K562 (cell line): ENCODE results near the gene LCP2. TPM values are rescaled to one million over a fixed set of nuclear protein-coding genes. Genes with fewer than 3 reads are reported as not detected.

Experiments
- ATAC-seq: fragments of 200-7000 bp; cut with Tn5 transposase; 3 replicates; pipeline ENCODE4 v1.9.1; 2020; ENCODE audit warnings: moderate library complexity
- BruUV-seq: library from RNA; stranded (reverse); fragments of 400-500 nt; replicated peaks from 2 replicates; lab custom pipeline; 2021; lab: Mats Ljungman, UMichigan
- CTCF ChIA-PET: fragments of 300-600 bp; formaldehyde crosslinking; extraction: SDS; loops from one replicate; lab custom pipeline; 2021; ENCODE audit warnings: low intra/inter-chr PET ratio; lab: Yijun Ruan, JAX
- POLR2A ChIA-PET: fragments of 300-600, 350-650 bp; sonication (Branson Sonifier 250); formaldehyde crosslinking; extraction: SDS; loops from one replicate; lab custom pipeline; 2021; ENCODE audit warnings: antibody characterized with exemption, inconsistent platforms; lab: Yijun Ruan, JAX
- DNase-seq, 4 experiments: peaks; one replicate each; pipeline versions ENCODE4 v3.0.0 to v3.0.0-alpha.2; 2011 to 2018; ENCODE audit warnings: low spot score in 3 of 4, mixed read lengths in 3 of 4; ENCODE audit errors: extremely low read depth in 1 of 4
- FAIRE-seq: peaks from 2 replicates; lab custom pipeline; 2011; peaks lifted over from hg19 to GRCh38; lab: Jason Lieb, UNC
- H2AFZ ChIP-seq: 2 replicates; pipeline ENCODE4 v1.6.0; 2011; ENCODE audit warnings: low read depth, low read length, control low read depth, inconsistent platforms
- H3K27ac ChIP-seq: fragments of 200-600 bp; 3 replicates; pipeline ENCODE4 v1.8.0; 2011; ENCODE audit warnings: low read depth, mild to moderate bottlenecking, control low read depth, inconsistent platforms, low read length, moderate library complexity, mixed read lengths; ENCODE audit errors: extremely low read depth
- H3K27me3 ChIP-seq, 2 experiments: fragments of 300-600 bp in 1 of 2; 2 replicates in 1 of 2; 3 replicates in 1 of 2; pipeline versions ENCODE4 v1.6.0 to v1.8.0; 2011; ENCODE audit warnings: inconsistent platforms in 2 of 2, low read length in 2 of 2, mild to moderate bottlenecking in 1 of 2, mixed read lengths in 1 of 2, moderate library complexity in 1 of 2; ENCODE audit not compliant: control insufficient read depth in 2 of 2, insufficient read depth in 2 of 2
- H3K36me3 ChIP-seq: fragments of 300-600 bp; 3 replicates; pipeline ENCODE4 v1.8.0; 2011; ENCODE audit warnings: mild to moderate bottlenecking, low read length, inconsistent platforms; ENCODE audit not compliant: control insufficient read depth, insufficient read depth
- H3K4me1 ChIP-seq, 2 experiments: fragments of 200-600 bp in 1 of 2; replicated peaks in 1 of 2; 2 replicates in 1 of 2; 3 replicates in 1 of 2; pipeline versions ENCODE4 v1.5.1 to v1.8.0; 2011; ENCODE audit warnings: inconsistent platforms in 2 of 2, low read length in 2 of 2, mild to moderate bottlenecking in 1 of 2, mixed read lengths in 1 of 2, moderate library complexity in 1 of 2; ENCODE audit not compliant: control insufficient read depth in 2 of 2, insufficient read depth in 2 of 2
- H3K4me2 ChIP-seq: 2 replicates; pipeline ENCODE4 v1.6.1; 2011; ENCODE audit warnings: low read length, control low read depth, inconsistent platforms, mixed read lengths; ENCODE audit not compliant: insufficient read depth
- H3K4me3 ChIP-seq: fragments of 200-600 bp; sonication (generic), shearing (Covaris generic); 2 replicates; pipeline ENCODE4 v1.5.1; 2016; ENCODE audit warnings: control low read depth, inconsistent platforms
- H3K79me2 ChIP-seq: fragments of 200-600 bp; 3 replicates; pipeline ENCODE4 v1.8.0; 2011; ENCODE audit warnings: low read length, inconsistent platforms; ENCODE audit not compliant: control insufficient read depth, insufficient read depth
- H3K9ac ChIP-seq, 2 experiments: 2 replicates each; pipeline versions ENCODE4 v1.6.0 to v1.6.1; 2011; ENCODE audit warnings: low read depth in 2 of 2, low read length in 2 of 2, control low read depth in 1 of 2, inconsistent platforms in 1 of 2, mild to moderate bottlenecking in 1 of 2, mixed read lengths in 1 of 2; ENCODE audit not compliant: insufficient read depth in 1 of 2
- H3K9me1 ChIP-seq: one replicate; pipeline ENCODE4 v1.6.0; 2011; ENCODE audit warnings: inconsistent platforms, mild to moderate bottlenecking, low read length, moderate library complexity; ENCODE audit not compliant: control insufficient read depth, insufficient read depth
- H3K9me3 ChIP-seq: replicated peaks from 2 replicates; pipeline ENCODE4 v1.5.1; 2011; ENCODE audit warnings: low read depth, low read length, inconsistent platforms; ENCODE audit not compliant: control insufficient read depth, insufficient read depth
- H4K20me1 ChIP-seq: replicated peaks from 2 replicates; pipeline ENCODE4 v1.6.1; 2011; ENCODE audit warnings: low read length, inconsistent platforms, mixed read lengths; ENCODE audit not compliant: control insufficient read depth, insufficient read depth
- ATF7 ChIP-seq: fragments of 450-650 bp; IDR thresholded peaks from 2 replicates; pipeline ENCODE4 v1.7.1; 2014; ENCODE audit warnings: mild to moderate bottlenecking, moderate library complexity
- CLOCK ChIP-seq: fragments of 250-450 bp; sonication (Bioruptor Pico); IDR thresholded peaks from 2 replicates; pipeline ENCODE4 v1.4.0; 2020; ENCODE audit warnings: mild to moderate bottlenecking, moderate library complexity, borderline replicate concordance
- E4F1 ChIP-seq: fragments of 250-450 bp; sonication (Bioruptor Pico); IDR thresholded peaks from 2 replicates; pipeline ENCODE4 v1.5.0; 2021; ENCODE audit warnings: mild to moderate bottlenecking, borderline replicate concordance
- HEY1 ChIP-seq: fragments of 250-450 bp; sonication (Bioruptor Pico); IDR thresholded peaks from 2 replicates; pipeline ENCODE4 v1.5.0; 2020; ENCODE audit warnings: mild to moderate bottlenecking, moderate library complexity, borderline replicate concordance
- HLTF ChIP-seq: fragments of 450-650 bp; IDR thresholded peaks from 2 replicates; pipeline ENCODE4 v1.6.1; 2016
- LCOR ChIP-seq: sonication (generic); formaldehyde crosslinking; IDR thresholded peaks from 2 replicates; pipeline ENCODE4 v1.8.0; 2022; ENCODE audit warnings: mild to moderate bottlenecking, missing genetic modification reagents
- NFE2 ChIP-seq: IDR thresholded peaks from 2 replicates; pipeline ENCODE4 v1.6.1; 2014; ENCODE audit warnings: antibody characterized with exemption, low read depth
- TAF9B ChIP-seq: fragments of 450-650 bp; IDR thresholded peaks from 2 replicates; pipeline ENCODE4 v1.6.1; 2018; ENCODE audit warnings: mild to moderate bottlenecking; ENCODE audit not compliant: partially characterized antibody
- ZNF282 ChIP-seq: sonication (generic); formaldehyde crosslinking; IDR thresholded peaks from 2 replicates; pipeline ENCODE4 v1.8.1; 2023; ENCODE audit warnings: missing genetic modification reagents
- ZNF431 ChIP-seq: sonication (generic); formaldehyde crosslinking; IDR thresholded peaks from 2 replicates; pipeline ENCODE4 v1.8.0; 2022; ENCODE audit warnings: mild to moderate bottlenecking, missing genetic modification reagents
- WGBS: fragments of 100-300 bp; shearing (Covaris generic); methylation state at CpG from one replicate; pipeline ENCODE4 v1.1.6; 2016; ENCODE audit warnings: low coverage, mixed read lengths; ENCODE audit not compliant: insufficient coverage; ENCODE audit errors: missing lambda C conversion rate; 5-methylcytosine and 5-hydroxymethylcytosine counted together
- in situ Hi-C: fragments of 300-500 bp; cut with MboI; formaldehyde crosslinking; loops from 4 replicates; pipeline ENCODE4 v1.15.0; 2018; ENCODE audit warnings: inconsistent platforms, mixed read lengths
- intact Hi-C: fragments of 100-400 bp; cut with micrococcal nuclease; formaldehyde crosslinking; loops from 2 replicates; pipeline ENCODE4 v1.14.2; 2022
- polyA plus RNA-seq, 8 experiments: library from polyadenylated mRNA; depleted of rRNA in 4 of 8; stranded (reverse) in 5 of 8; unstranded in 3 of 8; fragments of >200 nt; fragmentation: Nextera tagmentation in 2 of 8; fragmentation: Illumina TruSeq in 1 of 8; extraction: Ambion mirVana in 2 of 8; extraction: Trizol in 1 of 8; gene quantifications; 2 replicates each; pipeline versions ENCODE4 v1.2.1 to v1.2.3, GENCODE V29; 2011 to 2014; ENCODE audit warnings: inconsistent platforms in 1 of 8, missing spikeins in 1 of 8
- total RNA-seq, 7 experiments: library from RNA; depleted of rRNA in 6 of 7; stranded (reverse); fragments of >200 nt in 6 of 7; fragmentation: Illumina TruSeq in 2 of 7; extraction: Trizol in 2 of 7; gene quantifications; 2 replicates each; pipeline versions ENCODE4 v1.2.1 to v1.2.3, GENCODE V29; 2011 to 2021; ENCODE audit warnings: low replicate concordance in 1 of 7

LCP2 gene
- total and polyA plus RNA-seq, 9 of the 15 experiments (the other 6 are each of a cell fraction or from before 2014, with no cell fraction given): 4.0 to 31.3 (median 14.6) TPM

- WGBS: 22% methylated on average over 8 of the region's 9 CpGs
- in situ Hi-C loops: loop anchor here (5.0 kb wide), 1 partner anchor 110 kb away; no protein-coding TSS in a partner anchor
- H3K36me3 ChIP-seq: no peaks in the 10 kb centered on the region
- CTCF ChIA-PET: interaction anchor here (2.3 to 2.6 kb wide), 2 partner anchors 69 to 111 kb away, joined by 13 to 58 read pairs; no protein-coding TSS in a partner anchor
- peak overlapping the region; percentile 11 for H2AFZ ChIP-seq
- H3K9me1 ChIP-seq: no peaks in the 10 kb centered on the region
- no TSS peak for BruUV-seq
- TF ChIP-seq ZNF431: no peak
- 0 out of 2 replicates have a peak, but pooled peaks have one; percentile 17 for TF ChIP-seq NFE2
- TF ChIP-seq, all 486 proteins: peak for 1
- Histone ChIP-seq H3K27ac (no peak overlapping the region), H4K20me1 (no peaks in the 10 kb centered on the region), H3K9me3 (no peaks in the 10 kb centered on the region), H3K27me3 (no peaks in the 10 kb centered on the region; a peak in 1 of 5 replicates), H3K4me1 (peaks cover 0 to 28% of the 10 kb centered on the region in 2 experiments; a peak in 3 of 5 replicates), H3K79me2 (no peaks in the 10 kb centered on the region; the same call in 2 of the 3 replicates), H3K4me2 (no peak overlapping the region), H3K9ac (no peak overlapping the region), H3K4me3 (no peak overlapping the region)
- ATAC-seq: no peak
- no peak for DNase-seq
- FAIRE-seq: no peak
- intact Hi-C loops: no loop called here
- POLR2A ChIA-PET: no interaction called here
These were observed 39.6 kb upstream of the LCP2 start for GRCh38 chr5:170337045-170337733.

- peaks cover 5% of the 10 kb centered on the region; the same call in 1 of the 3 replicates for H3K79me2 ChIP-seq
- FAIRE-seq: no peak
- no peaks in the 10 kb centered on the region; a peak in 1 of 5 replicates for H3K27me3 ChIP-seq
- DNase-seq: no peak
- ChIA-PET CTCF (interaction anchor here (1.1 kb wide), 1 partner anchor 61 kb away, joined by 3 read pairs; no protein-coding TSS in a partner anchor), POLR2A (no interaction called here)
- H3K9me1 ChIP-seq: no peaks in the 10 kb centered on the region
- H2AFZ ChIP-seq: no peak overlapping the region
- peaks cover 6 to 38% of the 10 kb centered on the region in 2 experiments; a peak in 4 of 5 replicates for H3K4me1 ChIP-seq
- no peak overlapping the region for H3K4me3 ChIP-seq
- no peaks in the 10 kb centered on the region for H4K20me1 ChIP-seq
- no peak overlapping the region for H3K9ac ChIP-seq
- H3K27ac ChIP-seq: no peak overlapping the region
- 56% methylated on average over 6 of the region's 6 CpGs for WGBS
- BruUV-seq: no TSS peak
- intact Hi-C loops: no loop called here
- H3K36me3 ChIP-seq: no peaks in the 10 kb centered on the region
- ATAC-seq: no peak
- H3K4me2 ChIP-seq: no peak overlapping the region
- H3K9me3 ChIP-seq: no peaks in the 10 kb centered on the region
- in situ Hi-C loops: loop anchor here (5.0 kb wide), 1 partner anchor 109 kb away; no protein-coding TSS in a partner anchor
- TF ChIP-seq ZNF282 (CRISPR knock-in tag): no peak
- no peak for TF ChIP-seq LCOR (CRISPR knock-in tag)
- TF ChIP-seq CLOCK (CRISPR knock-in tag): no peak
- TF ChIP-seq TAF9B: no peak
- TF ChIP-seq HLTF: no peak
- no peak for TF ChIP-seq E4F1 (CRISPR knock-in tag)
- TF ChIP-seq ATF7: no peak
- TF ChIP-seq HEY1 (CRISPR knock-in tag): no peak
These were observed 38.5 kb upstream of the LCP2 start for GRCh38 chr5:170336065-170336464.
